CMK (cell line): ENCODE data around the gene CBARP.

Source experiments
- DNase-seq: peaks from one replicate; pipeline ENCODE4 v3.0.0-alpha.2; 2010; ENCODE audit warnings: low read depth

CBARP gene

GRCh38 chr19:1227304-1228054, 10.3 kb downstream of the CBARP start:
- DNase-seq = no peak

GRCh38 chr19:1226522-1227303, 11.1 kb downstream of the CBARP start:
- DNase-seq = no peak

GRCh38 chr19:1226227-1226518, 11.6 kb downstream of the CBARP start:
- no peak for DNase-seq

- no peak for DNase-seq
These were observed 12.2 kb downstream of the CBARP start for GRCh38 chr19:1225440-1226226.

- no peak for DNase-seq
These were observed 13.0 kb downstream of the CBARP start for GRCh38 chr19:1224847-1225246.

GRCh38 chr19:1224047-1224825, 13.6 kb downstream of the CBARP start:
- DNase-seq = no peak

GRCh38 chr19:1223018-1223855, 14.6 kb downstream of the CBARP start:
- DNase-seq = no peak

GRCh38 chr19:1222394-1222793, 15.4 kb downstream of the CBARP start:
- no peak for DNase-seq

- DNase-seq = no peak
These were observed 15.9 kb downstream of the CBARP start for GRCh38 chr19:1221904-1222255.

- no peak for DNase-seq
These were observed 16.6 kb downstream of the CBARP start for GRCh38 chr19:1220976-1221903.

GRCh38 chr19:1220477-1220930, 17.3 kb downstream of the CBARP start:
- no peak for DNase-seq

- no peak for DNase-seq
These were observed 17.9 kb downstream of the CBARP start for GRCh38 chr19:1219786-1220476.

- DNase-seq = no peak
These were observed 18.8 kb downstream of the CBARP start for GRCh38 chr19:1218751-1219567.

- no peak for DNase-seq
These were observed 20.4 kb downstream of the CBARP start for GRCh38 chr19:1217366-1217765.

- no peak for DNase-seq
These were observed 21.0 kb downstream of the CBARP start for GRCh38 chr19:1216756-1217155.

- DNase-seq = no peak
These were observed 22.7 kb downstream of the CBARP start for GRCh38 chr19:1214862-1215731.

GRCh38 chr19:1214299-1214861, 23.4 kb downstream of the CBARP start:
- DNase-seq = no peak
